Measurements from ENCODE around the gene CCDC9.

GRCh38 chr19:47264629-47265028 lies 8.3 kb downstream of the CCDC9 start:
- TF ChIP-seq CTCF (IDR thresholded peaks at IDR 0.05 in 4 of 5, conservative IDR thresholded peaks at IDR 0.05 in 1 of 5), result no peak
- no peak for TF ChIP-seq POLR2A (IDR thresholded peaks at IDR 0.05)
